Pancreas (tissue), 10 donors: ENCODE results near the gene HSBP1. TPM values are rescaled to one million over a fixed set of nuclear protein-coding genes. Genes with fewer than 3 reads are reported as not detected.

Source experiments
- ATAC-seq, 4 donors: fragments of 200-7000 bp; cut with Tn5 transposase; one replicate each; pipeline versions ENCODE4 v1.8.0 to v1.9.1; 2020; ENCODE audit warnings: mild to moderate bottlenecking in 4 of 4, moderate library complexity in 4 of 4
- DNase-seq, 6 donors: peaks; one replicate each; pipeline ENCODE4 v3.0.0-alpha.2; 2020
- FAIRE-seq: peaks from 2 replicates; lab custom pipeline; 2012; peaks lifted over from hg19 to GRCh38; lab: Jason Lieb, UNC
- H3K27ac ChIP-seq, 4 donors: fragments of 200-600 bp; sonication (generic); 1 replicate in 3 of 4; 2 replicates in 1 of 4; pipeline versions ENCODE4 v1.5.0 to v1.8.0; 2020
- H3K27me3 ChIP-seq, 4 donors: fragments of 200-600 bp; one replicate each; pipeline ENCODE4 v1.8.0; 2021
- H3K36me3 ChIP-seq, 3 donors: fragments of 200-600 bp; sonication (generic) in 1 of 3; one replicate each; pipeline versions ENCODE4 v1.5.0 to v1.8.0; 2020 to 2021
- H3K4me1 ChIP-seq, 3 donors: fragments of 200-600 bp; one replicate each; pipeline ENCODE4 v1.8.0; 2021
- H3K4me3 ChIP-seq, 4 donors: fragments of 200-600 bp; sonication (generic) in 2 of 4; one replicate each; pipeline versions ENCODE4 v1.5.0 to v1.8.0; 2020 to 2021
- H3K9me3 ChIP-seq, 4 donors: fragments of 200-600 bp; one replicate each; pipeline ENCODE4 v1.8.0; 2021
- CTCF ChIP-seq, 4 donors: fragments of 200-600 bp; sonication (generic) in 3 of 4; IDR thresholded peaks; one replicate each; pipeline versions ENCODE4 v1.5.0 to v1.8.0; 2021; ENCODE audit warnings: antibody characterized with exemption in 4 of 4
- WGBS, 2 donors: extraction: QIAGEN DNeasy Blood & Tissue Kit; methylation state at CpG; one replicate each; pipeline ENCODE4 v1.1.7; 2013; 5-methylcytosine and 5-hydroxymethylcytosine counted together
- intact Hi-C, 3 donors: fragments of 100-400 bp; cut with DNase I; formaldehyde crosslinking; loops; one replicate each; pipeline versions ENCODE4 v1.11.1 to v1.14.2; 2022
- polyA plus RNA-seq, 2 donors: library from polyadenylated mRNA; stranded (reverse); fragments of 200-250 nt; gene quantifications; one replicate each; pipeline ENCODE4 v1.2.3, GENCODE V29; 2013
- total RNA-seq, 6 donors: library from RNA; stranded (reverse); fragmentation: NEBNext Ultra II Directional in 4 of 6; extraction: Animal tissue kit (Norgen Biotek cat#: 25700) in 4 of 6; gene quantifications; one replicate each; pipeline versions ENCODE4 v1.2.1 to v1.2.4, GENCODE V29; 2021 to 2023
- donor health status: healthy with polysubstance abuse.
- donor health status: DM: no; HTN: no; CAD: no; lungs with moderate emphysema.
- donor health status: DM: no; HTN: no; CAD: no.
- donor health status: control.
- donor health status: control.
- donor health status: Bipolar disorder and iron deficiency.
- donor health status: DM: yes; HTN: yes; CAD: no.
- donor health status: DM: no; HTN: no; CAD: no.
- donor health status: DM: no; HTN: no; CAD: no.
- donor health status: DM: yes; HTN: yes; CAD: no.

Gene HSBP1
- total and polyA plus RNA-seq, 8 donors, result 16.3 to 53.7 (median 30.6) TPM

GRCh38 chr16:83779886-83780285, 27.9 kb upstream of the HSBP1 start:
- ATAC-seq, result peak in 3 of 4 donors; percentile 25 to 63 (median 61)
- intact Hi-C loops, result no loop called here
- DNase-seq, result no peak
- WGBS, 2 donors, result 1 to 4% methylated on average over 6 of the region's 6 CpGs
- Histone ChIP-seq H3K27ac (no peak overlapping the region), H3K36me3 (no peaks in the 10 kb centered on the region), H3K4me3 (no peak overlapping the region), H3K4me1 (peaks cover 0 to 9% (median 7%) of the 10 kb centered on the region in 3 donors), H3K9me3 (no peaks in the 10 kb centered on the region), H3K27me3 (no peaks in the 10 kb centered on the region)
- no peak for TF ChIP-seq CTCF (IDR thresholded peaks at IDR 0.05)
- no peak for FAIRE-seq

- intact Hi-C loops, result no loop called here
- 48 to 63% methylated on average over 2 of the region's 2 CpGs for WGBS, 2 donors
- DNase-seq (no peak), FAIRE-seq (no peak), ATAC-seq (no peak)
- no peaks in the 10 kb centered on the region for H3K27me3 ChIP-seq
- H3K36me3 ChIP-seq, result no peaks in the 10 kb centered on the region
- peaks cover 0 to 4% (median under 1%) of the 10 kb centered on the region in 3 donors for H3K4me1 ChIP-seq
- no peaks in the 10 kb centered on the region for H3K9me3 ChIP-seq
- no peak overlapping the region for H3K27ac ChIP-seq
- H3K4me3 ChIP-seq, result no peak overlapping the region
- TF ChIP-seq CTCF (IDR thresholded peaks at IDR 0.05), result no peak
These were observed 22.3 kb upstream of the HSBP1 start for GRCh38 chr16:83785455-83785854.

- FAIRE-seq, result no peak
- H3K9me3 ChIP-seq, result no peaks in the 10 kb centered on the region
- no peak for TF ChIP-seq CTCF (IDR thresholded peaks at IDR 0.05)
- no peaks in the 10 kb centered on the region for H3K36me3 ChIP-seq
- no peaks in the 10 kb centered on the region for H3K4me1 ChIP-seq
- no peak for ATAC-seq
- no peaks in the 10 kb centered on the region for H3K27me3 ChIP-seq
- no peak overlapping the region for H3K4me3 ChIP-seq
- H3K27ac ChIP-seq, result no peak overlapping the region
- intact Hi-C loops, result no loop called here
- WGBS, 2 donors, result 71 to 81% methylated on average over 8 of the region's 8 CpGs
- DNase-seq, result no peak
These were observed 18.0 kb upstream of the HSBP1 start for GRCh38 chr16:83789642-83790401.

- intact Hi-C loops, result no loop called here
- FAIRE-seq (no peak), DNase-seq (no peak), ATAC-seq (no peak)
- WGBS, 2 donors, result 81 to 88% methylated on average over 10 of the region's 10 CpGs
- H3K4me3 ChIP-seq, result no peak overlapping the region
- TF ChIP-seq CTCF (IDR thresholded peaks at IDR 0.05), result no peak
- no peaks in the 10 kb centered on the region for H3K4me1 ChIP-seq
- no peaks in the 10 kb centered on the region for H3K27me3 ChIP-seq
- H3K36me3 ChIP-seq, result no peaks in the 10 kb centered on the region
- H3K9me3 ChIP-seq, result no peaks in the 10 kb centered on the region
- no peak overlapping the region for H3K27ac ChIP-seq
These were observed 15.9 kb upstream of the HSBP1 start for GRCh38 chr16:83791916-83792315.

- H3K9me3 ChIP-seq, result no peaks in the 10 kb centered on the region
- DNase-seq (no peak), FAIRE-seq (no peak), ATAC-seq (no peak)
- no peak overlapping the region for H3K4me3 ChIP-seq
- intact Hi-C loops, result no loop called here
- H3K27me3 ChIP-seq, result no peaks in the 10 kb centered on the region
- WGBS, 2 donors, result 48 to 51% methylated on average over 2 of the region's 2 CpGs
- no peak overlapping the region for H3K27ac ChIP-seq
- no peaks in the 10 kb centered on the region for H3K4me1 ChIP-seq
- H3K36me3 ChIP-seq, result no peaks in the 10 kb centered on the region
- no peak for TF ChIP-seq CTCF (IDR thresholded peaks at IDR 0.05)
These were observed 15.4 kb upstream of the HSBP1 start for GRCh38 chr16:83792391-83792790.
